Naive thymus-derived CD4-positive, alpha-beta T cell (primary cell): ENCODE data around the gene VSTM2A. TPM values are rescaled to one million over a fixed set of nuclear protein-coding genes. Genes with fewer than 3 reads are reported as not detected.
A peak's percentile ranks its signal among the peaks of the same experiment; 100 is the strongest.
"Not testable (repeated sequence)": the region's sequence is repeated elsewhere in the genome, so short reads cannot be mapped to it uniquely, and the experiment has no call there.

Experiments used
- ATAC-seq: fragments of 150-1000 bp; cut with Tn5 transposase; 2 replicates; pipeline ENCODE4 v1.10.0; 2021; ENCODE audit warnings: mild to moderate bottlenecking, moderate library complexity
- CTCF ChIA-PET: fragments of 350-600 bp; sonication (Branson Sonifier 250); formaldehyde crosslinking; loops from one replicate; lab custom pipeline; 2021; ENCODE audit warnings: antibody characterized with exemption; lab: Charles Lee
- POLR2A ChIA-PET: fragments of 350-600 bp; sonication (Branson Sonifier 250); formaldehyde crosslinking; loops from one replicate; lab custom pipeline; 2021; ENCODE audit warnings: antibody characterized with exemption, inconsistent platforms; lab: Charles Lee
- DNase-seq, 9 donors: peaks; one replicate each; pipeline versions ENCODE4 v3.0.0 to v3.0.0-alpha.2; 2020 to 2022; ENCODE audit warnings: mixed read lengths in 1 of 9
- H3K27ac ChIP-seq: one replicate; pipeline ENCODE4 v1.7.0; 2013; ENCODE audit warnings: mild to moderate bottlenecking, low read depth, low read length, moderate library complexity
- H3K27me3 ChIP-seq, 2 donors: one replicate each; pipeline ENCODE4 v1.7.0; 2013; ENCODE audit warnings: low read length in 2 of 2, mild to moderate bottlenecking in 2 of 2, moderate library complexity in 2 of 2; ENCODE audit not compliant: control insufficient read depth in 2 of 2, insufficient read depth in 2 of 2
- H3K36me3 ChIP-seq, 3 experiments: 1 replicate in 2 of 3; 2 replicates in 1 of 3; pipeline ENCODE4 v1.7.0; 2013; ENCODE audit warnings: low read length in 3 of 3, mild to moderate bottlenecking in 3 of 3, moderate library complexity in 1 of 3; ENCODE audit not compliant: insufficient read depth in 3 of 3, control insufficient read depth in 2 of 3
- H3K4me1 ChIP-seq, 2 donors: one replicate each; pipeline ENCODE4 v1.7.0; 2013; ENCODE audit warnings: low read length in 2 of 2, mild to moderate bottlenecking in 2 of 2, moderate library complexity in 1 of 2; ENCODE audit not compliant: control insufficient read depth in 2 of 2, insufficient read depth in 2 of 2
- H3K4me3 ChIP-seq: 2 replicates; pipeline ENCODE4 v1.7.0; 2013; ENCODE audit warnings: mild to moderate bottlenecking, low read length
- H3K9me3 ChIP-seq, 3 experiments: 1 replicate in 2 of 3; 2 replicates in 1 of 3; pipeline ENCODE4 v1.7.0; 2013; ENCODE audit warnings: low read length in 3 of 3; ENCODE audit not compliant: control insufficient read depth in 2 of 3
- H3K27ac Mint-ChIP-seq, 9 donors: one replicate each; pipeline ENCODE4 v1.8.0; 2020 to 2022; ENCODE audit warnings: mixed read lengths in 9 of 9, mild to moderate bottlenecking in 8 of 9, moderate library complexity in 5 of 9, inconsistent platforms in 2 of 9
- H3K27me3 Mint-ChIP-seq, 5 donors: one replicate each; pipeline ENCODE4 v1.8.0; 2021 to 2022; ENCODE audit warnings: mixed read lengths in 5 of 5, mild to moderate bottlenecking in 1 of 5
- H3K36me3 Mint-ChIP-seq, 5 donors: one replicate each; pipeline ENCODE4 v1.8.0; 2020 to 2022; ENCODE audit warnings: mixed read lengths in 5 of 5, mild to moderate bottlenecking in 3 of 5, inconsistent platforms in 1 of 5
- H3K4me1 Mint-ChIP-seq, 7 donors: one replicate each; pipeline ENCODE4 v1.8.0; 2020 to 2022; ENCODE audit warnings: mixed read lengths in 7 of 7, mild to moderate bottlenecking in 3 of 7, inconsistent platforms in 1 of 7
- H3K4me3 Mint-ChIP-seq, 10 donors: one replicate each; pipeline ENCODE4 v1.8.0; 2020 to 2022; ENCODE audit warnings: mild to moderate bottlenecking in 10 of 10, mixed read lengths in 10 of 10, moderate library complexity in 6 of 10, inconsistent platforms in 2 of 10
- H3K9me3 Mint-ChIP-seq, 11 donors: one replicate each; pipeline ENCODE4 v1.8.0; 2020 to 2022; ENCODE audit warnings: mixed read lengths in 11 of 11, mild to moderate bottlenecking in 4 of 11, inconsistent platforms in 1 of 11, moderate library complexity in 1 of 11
- intact Hi-C, 2 donors: fragments of 100-400 bp; cut with micrococcal nuclease; formaldehyde crosslinking; loops; one replicate each; pipeline ENCODE4 v1.15.1; 2023
- polyA plus RNA-seq, 2 donors: library from polyadenylated mRNA; unstranded; fragments of 300-500 nt; fragmentation: Illumina TruSeq; gene quantifications; one replicate each; pipeline ENCODE4 v1.2.3, GENCODE V29; 2021
- total RNA-seq, 6 experiments: library from RNA in 5 of 6; stranded (reverse) in 5 of 6; gene quantifications; 1 replicate in 5 of 6; 2 replicates in 1 of 6; pipeline ENCODE4 v1.2.3 and lab custom pipeline; 2021 to 2026

Gene VSTM2A, protein sequence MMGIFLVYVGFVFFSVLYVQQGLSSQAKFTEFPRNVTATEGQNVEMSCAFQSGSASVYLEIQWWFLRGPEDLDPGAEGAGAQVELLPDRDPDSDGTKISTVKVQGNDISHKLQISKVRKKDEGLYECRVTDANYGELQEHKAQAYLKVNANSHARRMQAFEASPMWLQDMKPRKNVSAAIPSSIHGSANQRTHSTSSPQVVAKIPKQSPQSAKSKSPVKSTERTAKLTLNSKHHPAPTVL
- total RNA-seq (not detected), polyA plus RNA-seq (not detected), total RNA-seq (lab: John Stamatoyannopoulos, UW) (not detected)

DNA sequence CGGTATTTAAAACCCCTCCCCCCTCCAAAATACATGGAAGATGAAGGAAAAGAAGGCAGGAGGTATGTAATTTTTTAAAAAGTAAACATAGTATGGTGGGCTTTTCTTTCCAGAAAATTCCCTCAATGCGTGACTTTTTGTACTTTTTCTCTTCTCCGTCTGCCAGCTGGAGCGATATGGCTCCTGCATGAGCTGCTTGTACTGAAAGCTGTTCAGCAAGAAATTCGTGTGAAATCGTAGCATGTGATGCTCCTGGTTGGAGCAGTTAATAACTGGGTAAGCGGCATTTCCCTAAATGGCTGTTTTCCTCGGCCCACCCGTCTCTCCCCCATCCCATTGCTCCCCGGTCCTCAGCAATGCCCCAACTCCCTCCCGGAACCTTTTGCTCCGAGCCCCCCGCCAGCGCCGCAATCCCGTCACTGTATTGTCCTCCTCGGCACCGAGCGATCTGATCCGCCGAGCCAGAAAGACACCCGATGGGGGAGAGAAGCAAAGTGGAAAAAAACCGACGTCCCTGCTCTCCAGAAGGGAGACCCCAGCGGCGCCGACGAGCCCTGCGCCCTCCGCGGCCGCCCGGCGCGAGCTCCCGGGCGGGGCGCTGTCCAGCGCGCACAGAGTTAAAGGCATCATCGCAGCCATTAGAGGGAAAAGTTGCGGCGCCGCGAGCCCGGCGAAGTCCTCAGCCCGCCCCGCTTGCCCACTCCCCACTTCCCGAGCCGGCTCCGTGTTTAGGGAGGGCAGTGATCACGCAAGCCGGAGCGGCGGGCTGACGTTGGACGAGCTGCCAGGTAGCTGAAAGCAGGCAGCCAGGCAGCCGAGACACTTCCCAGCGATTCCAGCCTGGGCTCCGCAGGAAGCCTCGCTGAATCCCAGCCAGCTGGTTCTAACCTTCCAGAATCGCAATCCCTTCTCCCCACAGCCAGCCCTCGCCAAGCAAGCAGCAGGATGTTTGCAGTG lies at the start of gene VSTM2A:
Gene VSTM2A, plus strand, starts transcription at position 707 of the 957 bp plus-strand sequence. CDS start 356 bp downstream, outside the sequence.
- H3K36me3 ChIP-seq, result no peaks in the 10 kb centered on the region
- H3K36me3 Mint-ChIP-seq, result peaks cover 0 to 18% (median 9%) of the 10 kb centered on the region in 5 donors
- H3K4me3 Mint-ChIP-seq, result peak within 1 kb of the TSS in 1 of 10 donors; percentile 32
- no peak for ATAC-seq
- intact Hi-C loops, result no loop called here
- H3K4me1 Mint-ChIP-seq, result peaks cover 0 to 8% (median 4%) of the 10 kb centered on the region in 7 donors
- no peak within 1 kb of the TSS for H3K4me3 ChIP-seq
- no peak for DNase-seq
- no peak within 1 kb of the TSS for H3K27ac ChIP-seq
- H3K9me3 Mint-ChIP-seq, result peaks cover 0 to 31% (median 9%) of the 10 kb centered on the region in 11 donors
- ChIA-PET CTCF (no interaction called here), POLR2A (no interaction called here)
- H3K4me1 ChIP-seq, result no peaks in the 10 kb centered on the region
- H3K9me3 ChIP-seq, result no peaks in the 10 kb centered on the region
- peaks cover 30 to 48% (median 41%) of the 10 kb centered on the region in 5 donors for H3K27me3 Mint-ChIP-seq
- peaks cover 0 to 5% of the 10 kb centered on the region in 2 donors for H3K27me3 ChIP-seq
- H3K27ac Mint-ChIP-seq, result no peak within 1 kb of the TSS

DNA sequence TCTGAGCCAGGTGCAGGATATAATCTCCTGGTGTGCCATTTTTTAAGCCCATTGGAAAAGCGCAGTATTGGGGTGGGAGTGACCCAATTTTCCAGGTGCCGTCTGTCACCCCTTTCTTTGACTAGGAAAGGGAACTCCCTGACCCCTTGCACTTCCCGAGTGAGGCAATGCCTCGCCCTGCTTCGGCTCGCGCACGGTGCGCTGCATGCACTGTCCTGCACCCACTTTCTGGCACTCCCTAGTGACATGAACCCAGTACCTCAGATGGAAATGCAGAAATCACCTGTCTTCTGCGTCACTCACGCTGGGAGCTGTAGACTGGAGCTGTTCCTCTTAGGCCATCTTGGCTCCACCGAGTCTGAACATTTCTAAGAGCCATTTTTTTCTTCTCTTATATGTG lies 37.6 kb upstream of the VSTM2A start:
- CTCF ChIA-PET, H3K4me1 Mint-ChIP-seq, ATAC-seq, H3K27ac Mint-ChIP-seq, H3K9me3 ChIP-seq, DNase-seq, H3K27me3 Mint-ChIP-seq, intact Hi-C loops, H3K4me3 Mint-ChIP-seq, POLR2A ChIA-PET, H3K36me3 Mint-ChIP-seq, H3K27ac ChIP-seq, H3K27me3 ChIP-seq, H3K36me3 ChIP-seq, H3K4me1 ChIP-seq, H3K4me3 ChIP-seq: not testable (repeated sequence)
- H3K9me3 Mint-ChIP-seq, result peaks cover 2 to 40% (median 11%) of the 10 kb centered on the region in 11 donors

DNA sequence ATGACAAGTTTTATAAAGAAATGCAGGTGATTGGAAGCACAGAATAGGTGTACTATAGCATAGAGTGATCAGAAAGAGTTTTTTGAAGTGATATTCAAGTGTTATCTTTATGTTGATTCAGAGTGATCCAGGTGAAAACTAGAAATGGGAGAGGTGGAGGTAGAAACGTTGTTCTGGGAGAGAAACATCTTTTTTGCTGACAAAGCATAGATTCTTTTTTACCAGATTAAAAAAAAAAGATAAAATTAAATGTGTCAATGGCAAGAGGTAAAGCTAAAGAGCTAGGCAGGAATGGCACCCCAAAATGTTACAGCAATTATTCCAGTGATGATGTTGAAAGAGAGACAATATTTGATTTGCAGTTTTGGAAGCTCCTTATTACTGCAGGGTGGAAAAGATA lies 12.6 kb upstream of the VSTM2A start:
- H3K36me3 Mint-ChIP-seq, result peaks cover 0 to 8% (median 0%) of the 10 kb centered on the region in 5 donors
- DNase-seq (no peak), ATAC-seq (no peak)
- Histone ChIP-seq H3K9me3 (peaks cover 0 to 3% (median 0%) of the 10 kb centered on the region in 3 experiments), H3K4me1 (no peaks in the 10 kb centered on the region), H3K27me3 (no peaks in the 10 kb centered on the region), H3K27ac (no peak overlapping the region), H3K4me3 (no peak overlapping the region), H3K36me3 (no peaks in the 10 kb centered on the region)
- no peak overlapping the region for H3K27ac Mint-ChIP-seq
- ChIA-PET POLR2A (interaction anchor here (0.6 kb wide), 1 partner anchor 8 kb away, joined by 4 read pairs; no protein-coding TSS in a partner anchor), CTCF (no interaction called here)
- H3K27me3 Mint-ChIP-seq, result no peaks in the 10 kb centered on the region
- no peak overlapping the region for H3K4me3 Mint-ChIP-seq
- intact Hi-C loops, result no loop called here
- no peaks in the 10 kb centered on the region for H3K4me1 Mint-ChIP-seq
- H3K9me3 Mint-ChIP-seq, result peaks cover 3 to 34% (median 14%) of the 10 kb centered on the region in 11 donors

DNA sequence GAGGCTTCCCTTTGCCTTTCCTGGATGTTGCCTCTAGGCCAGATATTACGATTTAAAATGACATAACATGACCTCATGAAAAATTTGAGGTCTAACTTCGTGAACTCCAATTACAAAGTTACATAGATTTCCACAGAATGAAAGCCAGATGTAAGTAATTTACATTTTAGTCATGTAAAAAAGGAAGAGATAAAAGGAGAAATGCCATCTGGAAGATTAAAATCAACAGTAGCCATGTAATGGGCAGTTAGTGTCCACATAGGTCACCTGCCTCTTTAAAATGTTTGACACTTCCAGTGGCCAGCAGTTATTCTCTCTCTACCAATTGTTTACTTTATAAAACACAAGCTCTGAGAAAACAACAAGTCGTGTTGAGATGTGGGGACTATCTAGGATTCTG lies 4.1 kb upstream of the VSTM2A start:
- H3K9me3 Mint-ChIP-seq, result peaks cover 0 to 27% (median 8%) of the 10 kb centered on the region in 11 donors
- ATAC-seq, result no peak
- H3K27ac ChIP-seq, result no peak overlapping the region
- H3K36me3 Mint-ChIP-seq, result peaks cover 0 to 5% (median 0%) of the 10 kb centered on the region in 5 donors
- no peak for DNase-seq
- peaks cover 0 to 4% (median 3%) of the 10 kb centered on the region in 7 donors for H3K4me1 Mint-ChIP-seq
- no peaks in the 10 kb centered on the region for H3K36me3 ChIP-seq
- H3K27ac Mint-ChIP-seq, result no peak overlapping the region
- H3K4me3 Mint-ChIP-seq, result no peak overlapping the region
- POLR2A ChIA-PET, result interaction anchor here (0.6 kb wide), 1 partner anchor 9 kb away, joined by 4 read pairs; no protein-coding TSS in a partner anchor
- H3K4me1 ChIP-seq, result no peaks in the 10 kb centered on the region
- peaks cover 16 to 25% (median 21%) of the 10 kb centered on the region in 5 donors for H3K27me3 Mint-ChIP-seq
- intact Hi-C loops, result no loop called here
- H3K4me3 ChIP-seq, result no peak overlapping the region
- peaks cover 0 to 5% of the 10 kb centered on the region in 2 donors for H3K27me3 ChIP-seq
- CTCF ChIA-PET, result no interaction called here
- H3K9me3 ChIP-seq, result no peaks in the 10 kb centered on the region

DNA sequence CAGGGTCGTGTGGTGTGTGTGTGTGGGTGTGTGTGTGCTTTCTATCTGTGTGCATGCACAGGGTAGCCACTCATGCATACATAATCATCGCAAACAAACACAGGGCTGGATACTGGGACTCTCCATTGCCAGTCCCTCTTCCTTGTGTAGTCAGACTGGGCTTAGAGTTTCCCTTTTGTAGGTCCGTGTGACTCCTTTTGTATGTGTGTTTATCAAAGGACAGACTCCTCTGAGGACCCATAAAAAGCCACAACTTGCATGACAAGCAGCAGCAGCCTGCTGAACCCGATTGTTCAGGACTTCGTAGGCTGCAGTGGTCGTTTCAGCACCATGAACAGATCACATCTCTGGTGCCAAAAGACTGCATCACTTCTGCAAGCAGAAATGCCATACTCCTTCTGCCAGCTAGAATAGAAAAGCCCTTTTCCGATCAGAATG lies 895 bp downstream of the VSTM2A start:
- peaks cover 0 to 5% of the 10 kb centered on the region in 2 donors for H3K27me3 ChIP-seq

DNA sequence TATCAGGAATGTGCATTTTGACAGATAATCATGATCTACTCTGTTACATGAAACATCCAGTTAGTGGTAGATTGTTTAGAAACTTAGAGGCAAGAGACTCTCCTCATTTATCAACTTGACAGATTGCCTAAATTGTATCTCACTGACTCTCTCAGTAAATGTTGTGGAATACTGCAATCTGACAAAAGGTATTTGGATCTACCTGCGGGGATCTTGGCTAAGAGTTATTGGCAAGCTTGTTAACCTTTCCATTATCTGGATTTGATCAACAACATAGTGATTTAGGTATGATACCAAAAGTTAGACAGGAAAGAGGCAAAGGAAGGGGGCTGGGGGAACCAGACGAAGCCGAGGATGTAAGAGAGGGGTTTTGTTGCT lies 2.0 kb downstream of the VSTM2A start:
- H3K27ac ChIP-seq, result no peak overlapping the region
- Mint-ChIP-seq H3K27ac (no peak overlapping the region), H3K9me3 (peaks cover 0 to 35% (median 9%) of the 10 kb centered on the region in 11 donors), H3K36me3 (peaks cover 0 to 18% (median 9%) of the 10 kb centered on the region in 5 donors), H3K4me3 (no peak overlapping the region), H3K4me1 (peaks cover 0 to 8% (median 4%) of the 10 kb centered on the region in 7 donors), H3K27me3 (peaks cover 35 to 57% (median 43%) of the 10 kb centered on the region in 5 donors)
- CTCF ChIA-PET, result no interaction called here
- DNase-seq (no peak), ATAC-seq (no peak)
- intact Hi-C loops, result no loop called here
- H3K9me3 ChIP-seq, result no peaks in the 10 kb centered on the region
- no peaks in the 10 kb centered on the region for H3K36me3 ChIP-seq
- POLR2A ChIA-PET, result no interaction called here
- peaks cover 0 to 5% of the 10 kb centered on the region in 2 donors for H3K27me3 ChIP-seq
- H3K4me3 ChIP-seq, result no peak overlapping the region
- H3K4me1 ChIP-seq, result no peaks in the 10 kb centered on the region

More for the DNA sequence above, 895 bp downstream of the VSTM2A start:
- no peak overlapping the region for H3K4me3 ChIP-seq
- no peaks in the 10 kb centered on the region for H3K4me1 ChIP-seq
- ChIA-PET CTCF (no interaction called here), POLR2A (no interaction called here)
- no peaks in the 10 kb centered on the region for H3K9me3 ChIP-seq
- peaks cover 0 to 31% (median 9%) of the 10 kb centered on the region in 11 donors for H3K9me3 Mint-ChIP-seq
- no peak for ATAC-seq
- peaks cover 0 to 18% (median 9%) of the 10 kb centered on the region in 5 donors for H3K36me3 Mint-ChIP-seq
- H3K27me3 Mint-ChIP-seq, result peaks cover 32 to 53% (median 42%) of the 10 kb centered on the region in 5 donors
- H3K4me1 Mint-ChIP-seq, result peaks cover 0 to 8% (median 4%) of the 10 kb centered on the region in 7 donors
- no peak overlapping the region for H3K27ac Mint-ChIP-seq
- no peak overlapping the region for H3K27ac ChIP-seq
- no peaks in the 10 kb centered on the region for H3K36me3 ChIP-seq
- no peak overlapping the region for H3K4me3 Mint-ChIP-seq
- no peak for DNase-seq
- intact Hi-C loops, result no loop called here
